DMS114 treated with DMSO at 0.1 percent for 48 hours (cell line): ENCODE results near the gene CEMIP2.
"Not testable (repeated sequence)": the region's sequence is repeated elsewhere in the genome, so short reads cannot be mapped to it uniquely, and the experiment has no call there.

Experiments used
- DNase-seq: peaks from one replicate; lab custom pipeline; 2025; ENCODE audit not compliant: unreplicated experiment; lab: John Stamatoyannopoulos, UW

Gene CEMIP2

DNA sequence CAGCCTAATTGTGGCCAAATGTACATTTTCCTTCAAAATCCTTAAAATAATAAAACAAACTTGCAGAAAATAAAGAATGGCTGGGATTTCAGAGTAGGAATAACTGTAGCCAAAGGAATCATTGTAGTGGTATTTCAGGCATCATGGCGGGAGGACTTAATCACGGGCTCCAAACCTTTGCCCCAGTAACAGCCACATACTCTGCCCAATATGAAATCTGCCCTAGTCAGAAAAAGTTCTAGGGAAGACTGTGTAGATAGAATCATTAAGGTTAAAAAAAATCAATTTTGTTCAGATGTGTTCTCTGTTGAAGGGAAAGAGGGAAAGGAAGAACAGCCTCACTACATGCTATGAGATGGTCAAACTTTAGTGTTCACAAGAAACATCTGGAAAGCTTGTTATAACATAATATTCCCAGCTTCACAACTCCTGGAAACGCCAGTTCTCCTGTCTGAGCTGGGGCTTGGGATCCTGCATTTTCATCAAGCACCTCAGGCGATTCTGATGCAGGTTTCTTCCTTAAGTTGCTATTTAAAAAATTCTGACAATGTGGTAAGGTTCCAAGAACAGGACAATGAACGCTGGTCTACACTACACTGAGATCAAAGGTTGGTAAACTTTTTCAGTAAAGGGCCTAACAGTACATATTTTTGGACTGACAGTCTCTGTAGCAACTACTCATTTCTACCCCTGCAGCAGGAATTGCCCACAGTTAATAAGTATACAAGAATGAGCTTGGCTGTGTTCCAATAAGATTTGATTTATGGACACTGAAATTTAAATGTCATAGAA lies 87.9 kb downstream of the CEMIP2 start:
- no peak for DNase-seq

- DNase-seq: no peak
These were observed 89.3 kb downstream of the CEMIP2 start for GRCh38 chr9:71678999-71679398.

DNA sequence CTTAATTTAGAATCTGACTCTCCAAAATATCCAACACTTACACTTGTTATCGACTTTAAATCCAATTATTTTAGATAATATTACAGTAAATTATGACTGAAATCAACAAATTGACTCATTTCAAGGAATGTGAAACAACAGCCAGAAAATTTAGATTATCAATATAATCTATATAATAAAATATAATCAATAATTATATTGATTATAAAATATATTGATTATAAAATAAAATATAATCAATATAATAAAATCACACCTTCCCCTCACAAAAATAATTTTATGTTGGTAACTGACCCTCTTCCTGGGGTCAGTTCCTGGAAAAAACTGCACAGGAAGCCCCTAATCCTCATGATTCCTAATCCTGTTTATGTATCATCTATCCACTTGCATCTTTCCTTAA lies 91.1 kb downstream of the CEMIP2 start:
- no peak for DNase-seq

DNA sequence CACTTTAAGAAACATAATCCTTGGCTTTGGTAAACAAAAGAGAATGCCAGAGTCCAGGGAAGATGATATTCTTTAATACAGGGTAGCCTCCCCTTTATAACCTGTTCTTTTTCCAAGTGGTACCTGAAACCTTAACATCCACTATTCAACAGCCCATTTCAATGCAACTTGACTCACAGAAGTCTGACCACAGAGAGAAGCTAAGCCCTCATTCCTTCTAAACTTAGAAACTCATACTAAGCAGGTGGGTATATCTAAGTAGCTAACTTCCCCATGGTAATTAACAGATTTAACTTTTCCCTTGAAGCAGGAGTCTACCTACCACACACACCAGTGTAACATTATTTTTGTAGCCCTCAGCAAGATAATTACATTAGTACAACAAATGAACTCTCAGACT lies 91.9 kb downstream of the CEMIP2 start:
- no peak for DNase-seq

DNA sequence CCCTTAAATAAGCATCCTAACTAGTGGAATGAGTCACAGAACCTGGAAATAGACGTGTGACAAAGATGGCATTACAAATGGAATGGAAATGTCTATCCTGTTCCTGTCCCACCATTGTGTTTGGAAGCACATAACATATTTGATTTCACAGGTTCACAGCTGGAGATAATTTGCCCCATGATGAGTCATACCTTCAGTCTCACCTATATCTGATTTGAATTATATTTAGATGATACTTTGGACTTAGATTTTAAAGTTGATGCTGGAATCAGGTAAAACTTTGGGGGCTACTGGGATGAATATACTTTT lies 92.5 kb downstream of the CEMIP2 start:
- DNase-seq: no peak

GRCh38 chr9:71675105-71675856 lies 93.0 kb downstream of the CEMIP2 start:
- DNase-seq: no peak

- no peak for DNase-seq
These were observed 95.7 kb downstream of the CEMIP2 start for GRCh38 chr9:71672573-71672972.

- DNase-seq: no peak
These were observed 97.0 kb downstream of the CEMIP2 start for GRCh38 chr9:71671289-71671688.

- no peak for DNase-seq
These were observed 98.2 kb downstream of the CEMIP2 start for GRCh38 chr9:71670121-71670520.

- DNase-seq: no peak
These were observed 98.9 kb downstream of the CEMIP2 start for GRCh38 chr9:71669284-71669995.

GRCh38 chr9:71668717-71669116 lies 99.6 kb downstream of the CEMIP2 start:
- DNase-seq: no peak

DNA sequence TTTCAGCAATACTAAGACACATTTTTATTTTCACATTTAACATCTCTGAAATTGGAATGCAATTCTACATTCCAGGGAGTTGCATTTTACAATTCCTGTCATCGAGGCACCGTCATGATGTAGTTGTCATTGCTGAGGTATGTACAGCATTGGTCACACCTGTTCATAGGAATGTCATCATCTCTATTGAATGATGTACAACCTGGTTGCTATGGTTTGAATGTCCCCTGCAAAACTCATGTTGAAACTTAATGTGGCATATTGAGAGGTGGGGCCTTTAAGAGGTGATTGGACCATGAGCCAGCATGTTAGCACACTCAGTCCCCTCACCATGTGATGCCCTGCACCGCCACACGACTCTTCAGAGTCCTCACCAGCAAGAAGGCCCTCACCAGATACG lies 103.1 kb downstream of the CEMIP2 start:
- DNase-seq: no peak

- no peak for DNase-seq
These were observed 103.7 kb downstream of the CEMIP2 start for GRCh38 chr9:71664566-71664965.

GRCh38 chr9:71663931-71664459 lies 104.3 kb downstream of the CEMIP2 start:
- DNase-seq: no peak

DNA sequence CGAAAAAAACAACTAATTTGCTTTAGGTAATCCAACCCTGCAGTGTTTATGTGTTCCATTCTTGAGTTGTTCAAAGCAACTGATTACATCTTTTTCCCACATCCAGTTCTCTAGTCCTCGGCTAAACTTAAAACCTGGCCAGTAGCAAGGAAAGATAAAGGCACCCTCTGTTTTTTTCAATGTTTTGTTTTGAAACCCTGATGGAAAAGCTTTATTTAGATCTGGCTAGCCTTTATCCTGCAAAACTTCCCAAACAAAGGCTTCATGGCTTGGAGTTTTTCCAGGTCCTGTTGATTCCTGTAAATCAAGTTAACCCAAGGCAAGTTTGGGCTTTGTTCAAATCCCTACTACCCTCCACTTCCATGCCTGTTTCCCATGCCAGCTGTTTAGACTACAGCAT lies 105.1 kb downstream of the CEMIP2 start:
- DNase-seq: no peak

DNA sequence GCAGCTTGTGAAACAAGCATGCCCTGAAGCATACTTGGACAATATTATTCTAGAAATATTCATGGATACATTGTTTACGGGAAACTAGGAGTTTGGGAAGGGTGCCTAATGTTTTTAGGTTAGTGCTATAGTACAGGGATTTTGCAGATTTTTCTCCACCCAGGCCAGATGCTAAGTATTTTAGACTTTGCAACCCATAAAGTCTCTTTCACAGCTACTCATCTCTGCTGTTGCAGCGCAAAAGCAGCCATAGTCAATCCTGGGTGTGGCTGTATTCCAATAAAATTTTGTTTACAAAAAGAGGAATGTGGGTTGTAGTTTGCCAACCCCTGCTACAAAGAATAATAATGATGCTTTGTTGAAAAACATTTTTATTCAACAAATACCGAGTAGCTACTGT lies 106.2 kb downstream of the CEMIP2 start:
- DNase-seq: no peak

DNA sequence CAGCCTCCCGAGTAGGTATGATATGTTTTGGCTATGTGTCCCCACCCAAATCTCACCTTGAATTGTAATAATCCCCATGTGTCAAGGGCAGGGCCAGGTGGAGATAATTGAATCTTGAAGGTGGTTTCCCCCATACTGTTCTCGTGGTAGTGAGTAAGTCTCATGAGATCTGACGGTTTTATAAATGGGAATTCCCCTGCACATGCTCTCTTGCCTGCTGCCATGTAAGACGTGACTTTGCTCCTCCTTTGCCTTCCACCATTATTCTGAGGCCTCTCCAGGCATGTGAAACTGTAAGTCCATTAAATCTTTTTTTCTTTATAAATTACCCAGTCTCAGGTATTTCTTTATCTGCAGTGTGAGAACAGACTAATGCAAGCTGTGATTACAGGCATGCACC lies 111.0 kb downstream of the CEMIP2 start:
- not testable (repeated sequence) for DNase-seq

DNA sequence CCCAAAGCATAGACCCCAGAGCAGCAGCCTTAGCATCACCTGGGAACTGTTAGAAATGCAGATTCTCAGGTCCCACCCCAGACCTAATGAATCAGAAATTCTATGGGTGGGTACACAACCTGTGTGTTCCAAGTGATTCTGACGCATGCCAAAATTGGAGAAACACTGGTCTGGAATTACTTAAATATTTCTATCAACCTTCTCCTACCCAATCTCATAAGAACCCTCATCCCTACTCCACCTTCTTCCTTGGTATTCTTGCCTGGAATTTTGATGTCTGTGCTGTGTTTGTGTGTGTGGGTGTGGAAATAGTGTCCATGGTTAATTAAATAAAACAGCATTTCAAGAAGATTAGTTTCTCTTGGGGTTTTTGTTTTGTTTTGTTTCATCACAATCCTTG lies 111.8 kb downstream of the CEMIP2 start:
- no peak for DNase-seq

GRCh38 chr9:71655778-71656177 lies 112.5 kb downstream of the CEMIP2 start:
- no peak for DNase-seq

- no peak for DNase-seq
These were observed 113.2 kb downstream of the CEMIP2 start for GRCh38 chr9:71655141-71655540.

- no peak for DNase-seq
These were observed 115.8 kb downstream of the CEMIP2 start for GRCh38 chr9:71652480-71652879.

DNA sequence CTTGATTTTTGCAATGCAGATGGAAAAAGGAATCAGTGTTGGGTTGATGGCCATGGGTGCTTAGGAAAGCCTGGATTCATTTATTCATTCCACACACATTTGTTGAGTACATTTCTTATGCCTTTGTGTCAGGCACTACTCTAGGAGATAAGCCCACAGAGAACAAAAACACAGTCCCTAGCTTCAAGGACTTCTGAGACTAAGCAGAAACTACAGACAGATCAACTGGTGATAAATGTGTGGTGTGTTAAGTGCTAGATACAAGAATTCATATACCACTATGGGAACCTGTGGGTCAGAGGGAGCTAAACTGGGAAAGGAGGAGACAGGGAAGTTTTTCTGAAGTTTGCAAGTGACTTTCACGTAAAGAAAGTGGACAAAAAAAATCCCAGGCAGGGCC lies 119.9 kb downstream of the CEMIP2 start:
- no peak for DNase-seq
